Dendritic cell treated with granulocyte-macrophage colony-stimulating factor and Interleukin-4, amounts not matched to agents 40 ng/mL and 50 ng/mL, for 4 days (primary cell): Measurements from ENCODE around the gene MMP20.

Source experiments
- H3K27ac Mint-ChIP-seq: one replicate; pipeline ENCODE4 v1.8.0; 2022; ENCODE audit warnings: mild to moderate bottlenecking, mixed read lengths
- H3K27me3 Mint-ChIP-seq: one replicate; pipeline ENCODE4 v1.8.0; 2022; ENCODE audit warnings: mild to moderate bottlenecking, mixed read lengths
- H3K36me3 Mint-ChIP-seq: one replicate; pipeline ENCODE4 v1.8.0; 2022; ENCODE audit warnings: low read depth, mixed read lengths
- H3K4me1 Mint-ChIP-seq: one replicate; pipeline ENCODE4 v1.8.0; 2022; ENCODE audit warnings: low read depth, mixed read lengths
- H3K4me3 Mint-ChIP-seq: one replicate; pipeline ENCODE4 v1.8.0; 2022; ENCODE audit warnings: mild to moderate bottlenecking, moderate library complexity, mixed read lengths
- H3K9me3 Mint-ChIP-seq: one replicate; pipeline ENCODE4 v1.8.0; 2022; ENCODE audit warnings: mixed read lengths
- intact Hi-C: fragments of 100-400 bp; cut with micrococcal nuclease; formaldehyde crosslinking; loops from one replicate; pipeline ENCODE4 v1.15.0; 2022

The MMP20 gene, protein sequence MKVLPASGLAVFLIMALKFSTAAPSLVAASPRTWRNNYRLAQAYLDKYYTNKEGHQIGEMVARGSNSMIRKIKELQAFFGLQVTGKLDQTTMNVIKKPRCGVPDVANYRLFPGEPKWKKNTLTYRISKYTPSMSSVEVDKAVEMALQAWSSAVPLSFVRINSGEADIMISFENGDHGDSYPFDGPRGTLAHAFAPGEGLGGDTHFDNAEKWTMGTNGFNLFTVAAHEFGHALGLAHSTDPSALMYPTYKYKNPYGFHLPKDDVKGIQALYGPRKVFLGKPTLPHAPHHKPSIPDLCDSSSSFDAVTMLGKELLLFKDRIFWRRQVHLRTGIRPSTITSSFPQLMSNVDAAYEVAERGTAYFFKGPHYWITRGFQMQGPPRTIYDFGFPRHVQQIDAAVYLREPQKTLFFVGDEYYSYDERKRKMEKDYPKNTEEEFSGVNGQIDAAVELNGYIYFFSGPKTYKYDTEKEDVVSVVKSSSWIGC

DNA sequence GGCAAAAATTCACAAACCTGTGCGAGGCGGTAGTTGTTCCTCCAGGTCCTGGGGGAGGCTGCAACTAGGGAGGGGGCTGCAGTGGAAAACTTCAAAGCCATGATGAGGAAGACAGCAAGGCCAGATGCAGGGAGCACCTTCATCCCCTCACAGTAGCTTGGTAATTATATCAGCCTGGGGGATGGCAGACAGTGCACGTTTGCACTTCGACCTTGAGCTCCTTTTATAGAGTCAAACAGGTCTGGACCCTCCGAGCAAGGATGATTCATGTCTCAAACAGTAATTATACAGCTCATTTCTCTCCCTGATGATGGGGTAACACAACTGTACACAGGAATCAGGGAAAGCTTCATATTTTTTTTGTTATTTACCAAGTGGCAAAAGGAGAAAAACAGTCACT is at the start of gene MMP20:
Gene MMP20 (minus strand): TSS at position 156 of the 400 bp plus-strand sequence. CDS start 13 bp downstream, at position 143.
- Mint-ChIP-seq H3K9me3 (no peaks in the 10 kb centered on the region), H3K36me3 (no peaks in the 10 kb centered on the region), H3K27ac (no peak within 1 kb of the TSS), H3K4me1 (no peaks in the 10 kb centered on the region), H3K27me3 (no peaks in the 10 kb centered on the region), H3K4me3 (no peak within 1 kb of the TSS)
- intact Hi-C loops, result no loop called here

DNA sequence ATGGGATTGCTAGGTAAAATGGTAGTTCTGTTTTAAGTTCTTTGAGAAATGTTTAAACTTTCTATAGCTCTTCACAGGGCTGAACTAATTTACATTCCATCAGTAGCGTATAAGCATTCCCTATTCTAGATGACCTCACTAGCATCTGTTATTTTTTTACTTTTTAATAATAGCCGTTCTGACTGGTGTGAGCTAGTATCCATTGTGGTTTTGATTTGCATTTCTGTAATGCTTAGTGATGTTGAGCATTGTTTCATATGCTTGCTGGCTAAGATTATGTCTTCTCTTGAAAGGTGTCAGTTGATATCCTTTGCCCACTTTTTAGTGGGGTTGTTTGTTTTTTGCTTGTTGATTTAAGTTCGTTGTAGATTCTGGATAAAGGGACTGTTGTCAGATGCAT is 44.5 kb upstream of the MMP20 start:
- Mint-ChIP-seq H3K9me3 (no peaks in the 10 kb centered on the region), H3K4me3 (no peak overlapping the region), H3K36me3 (no peaks in the 10 kb centered on the region), H3K4me1 (peaks cover 5% of the 10 kb centered on the region), H3K27me3 (peaks cover 9% of the 10 kb centered on the region), H3K27ac (no peak overlapping the region)
- intact Hi-C loops, result loop anchor here (5.0 to 10.0 kb wide), 3 partner anchors 175 to 382 kb away; no protein-coding TSS in a partner anchor

DNA sequence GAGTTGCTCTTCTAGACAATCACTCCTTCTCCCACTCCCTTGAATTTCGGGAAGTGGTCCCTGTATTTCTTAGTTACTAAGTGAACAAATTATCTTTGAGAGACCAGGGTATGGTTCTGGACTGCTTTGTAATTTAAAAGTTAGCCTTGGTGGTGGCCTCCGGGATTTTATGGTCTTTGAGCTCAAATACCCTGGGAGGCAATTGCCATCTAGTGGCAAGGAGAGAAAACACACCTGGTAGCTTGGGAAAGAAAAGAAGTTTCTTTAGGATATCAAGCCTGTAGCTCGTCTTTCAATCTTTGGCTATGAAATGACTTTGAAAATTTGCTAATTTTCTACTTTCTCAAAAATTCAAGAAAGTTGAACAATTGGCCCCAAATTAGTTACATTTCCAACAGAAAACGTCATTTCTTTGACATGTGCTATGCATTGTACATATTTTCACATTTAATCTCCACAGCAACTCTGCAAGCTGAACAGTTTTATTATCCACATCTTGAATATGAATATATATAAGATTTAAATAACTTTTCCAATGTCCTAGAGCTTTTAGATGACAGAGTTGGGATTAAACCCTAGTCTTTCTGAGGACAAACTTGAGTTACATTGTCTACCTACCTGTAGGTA is 41.3 kb upstream of the MMP20 start:
- H3K27ac Mint-ChIP-seq, result no peak overlapping the region
- H3K4me1 Mint-ChIP-seq, result peaks cover 5% of the 10 kb centered on the region
- no peaks in the 10 kb centered on the region for H3K36me3 Mint-ChIP-seq
- no peaks in the 10 kb centered on the region for H3K9me3 Mint-ChIP-seq
- peaks cover 7% of the 10 kb centered on the region for H3K27me3 Mint-ChIP-seq
- intact Hi-C loops, result loop anchor here (5.0 to 10.0 kb wide), 3 partner anchors 172 to 379 kb away; no protein-coding TSS in a partner anchor
- H3K4me3 Mint-ChIP-seq, result no peak overlapping the region

DNA sequence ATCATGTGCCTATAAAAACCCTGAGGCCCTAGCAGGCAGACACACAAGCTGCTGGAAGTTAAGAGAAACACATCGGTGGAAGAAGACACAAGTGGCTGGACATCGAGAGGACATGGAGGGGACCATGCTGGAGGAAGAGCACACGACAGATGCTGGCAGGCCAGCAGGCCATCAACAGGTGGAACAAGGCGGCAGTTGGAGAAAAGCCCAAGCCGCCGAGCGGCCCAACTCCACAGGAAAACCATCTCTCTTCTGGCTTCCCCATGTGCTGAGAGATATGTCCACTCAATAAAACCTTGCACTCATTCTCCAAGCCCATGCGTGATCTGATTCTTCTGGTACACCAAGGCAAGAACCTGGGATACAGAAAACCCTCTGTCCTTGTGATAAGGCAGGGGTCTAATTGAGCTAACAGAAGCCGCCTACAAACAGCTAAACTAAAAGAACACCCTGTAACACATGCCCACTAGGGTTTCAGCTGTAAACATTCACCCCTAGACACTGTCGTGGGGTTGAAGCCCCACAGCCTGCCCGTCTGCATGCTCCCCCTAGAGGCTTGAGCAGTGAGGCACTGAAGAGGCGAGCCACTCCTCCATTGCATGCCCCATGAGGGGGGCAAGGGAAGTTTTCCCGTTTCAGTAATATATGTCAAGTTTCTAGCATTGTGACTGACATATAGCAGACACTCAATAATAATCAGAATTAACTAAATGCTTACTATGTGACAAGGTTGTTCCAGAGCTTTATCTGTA is 39.0 kb upstream of the MMP20 start:
- Mint-ChIP-seq H3K9me3 (no peaks in the 10 kb centered on the region), H3K4me3 (no peak overlapping the region), H3K27me3 (peaks cover 7% of the 10 kb centered on the region), H3K27ac (no peak overlapping the region), H3K36me3 (no peaks in the 10 kb centered on the region), H3K4me1 (peaks cover 5% of the 10 kb centered on the region)
- intact Hi-C loops, result loop anchor here (10.0 kb wide), 1 partner anchor 169 kb away; no protein-coding TSS in a partner anchor

DNA sequence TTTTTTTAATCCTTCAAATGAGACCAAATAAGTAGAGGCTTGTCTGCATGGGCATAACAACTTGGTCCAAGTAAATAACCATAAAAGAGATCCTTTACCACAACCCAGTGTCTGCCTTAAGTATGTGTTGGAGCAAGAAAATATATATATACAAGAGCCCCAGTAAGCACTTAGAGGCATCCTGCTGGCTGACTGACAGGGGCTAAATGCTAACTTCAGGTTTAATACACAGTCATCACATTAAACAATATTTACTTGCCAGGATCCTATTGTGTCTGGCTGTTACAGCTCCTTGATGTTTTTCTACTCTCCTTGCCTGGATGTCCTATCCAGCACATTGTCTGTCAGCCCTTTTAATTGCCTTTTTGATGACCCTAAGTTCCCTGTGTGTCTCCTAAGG is 37.5 kb upstream of the MMP20 start:
- Mint-ChIP-seq H3K4me1 (peaks cover 5% of the 10 kb centered on the region), H3K27me3 (peaks cover 7% of the 10 kb centered on the region), H3K36me3 (no peaks in the 10 kb centered on the region), H3K4me3 (no peak overlapping the region), H3K9me3 (no peaks in the 10 kb centered on the region), H3K27ac (no peak overlapping the region)
- intact Hi-C loops, result loop anchor here (10.0 kb wide), 1 partner anchor 168 kb away; no protein-coding TSS in a partner anchor

DNA sequence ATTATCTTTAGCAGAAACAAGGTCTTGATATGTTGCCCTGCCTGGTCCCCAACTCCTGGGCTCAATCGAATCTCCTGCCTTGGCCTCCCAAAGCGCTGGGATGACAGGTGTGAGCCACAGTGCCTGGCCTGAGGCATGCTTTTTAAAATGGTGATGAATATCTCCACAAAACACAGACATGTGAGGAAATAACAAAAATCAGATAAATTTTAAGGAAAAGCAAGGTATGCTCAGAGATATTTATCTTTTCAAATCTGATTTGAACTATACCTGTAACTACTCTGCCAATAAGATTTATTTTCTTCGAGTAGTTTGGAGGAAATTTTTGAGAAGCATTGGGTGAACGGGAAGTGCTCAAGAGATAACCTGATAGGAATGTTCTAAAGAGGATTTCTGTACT is 35.9 kb upstream of the MMP20 start:
- H3K27me3 Mint-ChIP-seq, result peaks cover 12% of the 10 kb centered on the region
- no peak overlapping the region for H3K4me3 Mint-ChIP-seq
- intact Hi-C loops, result loop anchor here (10.0 kb wide), 1 partner anchor 166 kb away; no protein-coding TSS in a partner anchor
- peaks cover 3% of the 10 kb centered on the region for H3K4me1 Mint-ChIP-seq
- H3K27ac Mint-ChIP-seq, result no peak overlapping the region
- peaks cover under 1% of the 10 kb centered on the region for H3K9me3 Mint-ChIP-seq
- no peaks in the 10 kb centered on the region for H3K36me3 Mint-ChIP-seq

DNA sequence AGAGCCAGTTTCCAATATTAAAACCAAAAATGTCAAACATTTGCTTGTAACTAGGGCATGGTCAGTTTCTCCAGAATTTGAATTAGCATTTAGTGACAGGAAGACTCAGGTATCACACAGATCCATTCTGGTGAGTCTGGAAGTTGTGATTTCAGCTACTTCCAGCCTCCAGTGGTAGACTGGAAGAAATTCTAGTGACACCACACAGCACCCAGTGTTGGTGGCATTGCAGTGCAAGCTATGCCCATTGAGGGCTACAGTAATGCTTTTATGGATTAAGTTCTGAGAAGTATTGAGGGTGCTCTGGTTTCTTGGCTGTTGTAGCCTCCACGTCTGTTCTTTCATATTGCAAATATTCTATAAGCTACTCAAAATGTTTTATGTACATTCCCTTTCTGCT is 31.4 kb upstream of the MMP20 start:
- Mint-ChIP-seq H3K4me3 (no peak overlapping the region), H3K27ac (no peak overlapping the region), H3K9me3 (peaks cover 9% of the 10 kb centered on the region), H3K27me3 (peaks cover 8% of the 10 kb centered on the region), H3K4me1 (no peaks in the 10 kb centered on the region), H3K36me3 (no peaks in the 10 kb centered on the region)
- intact Hi-C loops, result no loop called here

DNA sequence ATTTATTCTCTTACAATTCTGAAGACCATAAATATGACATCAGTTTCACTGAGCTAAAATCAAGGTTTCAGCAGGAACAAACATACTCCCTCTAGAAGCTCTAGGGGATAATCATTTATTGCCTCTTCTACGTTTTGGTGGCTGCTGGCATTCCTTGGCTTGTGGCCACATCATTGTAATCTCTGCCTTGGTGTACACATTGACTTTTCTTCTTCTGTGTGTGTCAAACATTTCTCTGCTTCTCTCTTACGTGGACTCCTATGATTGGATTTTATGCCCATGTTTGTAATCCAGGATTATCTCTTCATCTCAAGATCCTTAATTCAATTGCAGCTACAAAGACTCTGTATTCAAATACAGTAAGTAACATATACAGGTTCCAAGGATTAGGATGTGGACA is 30.4 kb upstream of the MMP20 start:
- intact Hi-C loops, result no loop called here
- Mint-ChIP-seq H3K4me3 (no peak overlapping the region), H3K27ac (no peak overlapping the region), H3K4me1 (no peaks in the 10 kb centered on the region), H3K9me3 (peaks cover 9% of the 10 kb centered on the region), H3K36me3 (no peaks in the 10 kb centered on the region), H3K27me3 (peaks cover 8% of the 10 kb centered on the region)

DNA sequence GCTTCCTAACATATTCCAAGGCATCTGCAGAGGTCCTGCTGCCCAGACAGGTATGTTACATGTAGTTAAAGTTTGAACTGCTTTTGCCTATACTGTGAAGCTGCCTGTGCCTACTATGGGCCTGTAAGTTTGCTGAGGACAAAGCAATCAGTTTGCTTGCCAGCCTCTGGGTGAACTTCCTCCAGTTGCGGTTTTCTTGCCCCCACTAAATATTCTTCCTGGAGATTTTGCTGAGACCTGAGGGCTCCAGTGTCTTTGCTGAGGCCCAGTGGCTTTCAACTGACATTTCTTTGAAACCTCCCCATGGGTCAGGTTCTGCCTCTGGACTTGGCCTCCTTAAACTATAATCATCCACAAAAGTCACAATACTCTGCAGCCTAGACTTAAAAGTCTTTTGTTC is 29.6 kb upstream of the MMP20 start:
- no peak overlapping the region for H3K27ac Mint-ChIP-seq
- H3K9me3 Mint-ChIP-seq, result peaks cover 9% of the 10 kb centered on the region
- intact Hi-C loops, result no loop called here
- peaks cover 8% of the 10 kb centered on the region for H3K27me3 Mint-ChIP-seq
- no peaks in the 10 kb centered on the region for H3K36me3 Mint-ChIP-seq
- no peak overlapping the region for H3K4me3 Mint-ChIP-seq
- no peaks in the 10 kb centered on the region for H3K4me1 Mint-ChIP-seq

DNA sequence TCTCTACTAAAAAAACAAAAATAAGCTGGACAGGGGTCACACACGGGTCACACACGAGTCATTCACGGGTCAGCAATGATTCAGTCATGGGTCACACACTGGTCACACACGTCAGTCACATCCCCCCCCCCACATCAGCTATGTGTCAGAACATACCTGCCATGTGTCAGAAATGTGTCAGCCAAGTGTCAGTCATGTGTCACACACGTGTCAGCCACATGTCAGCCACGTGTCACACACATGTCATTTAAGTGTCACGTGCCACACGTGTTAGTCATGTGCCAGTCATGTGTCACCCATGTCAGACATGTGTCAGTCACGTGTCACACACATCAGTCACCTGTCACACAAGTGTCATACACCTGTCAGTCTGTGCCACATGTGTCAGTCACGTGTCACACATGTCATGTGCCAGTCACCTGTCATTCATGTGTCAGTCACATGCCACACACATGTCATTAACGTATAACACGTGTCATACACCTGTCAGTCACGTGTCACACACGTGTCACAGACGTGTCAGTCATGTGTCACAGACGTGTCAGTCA is 28.7 kb upstream of the MMP20 start:
- H3K36me3 Mint-ChIP-seq, result no peaks in the 10 kb centered on the region
- H3K4me1 Mint-ChIP-seq, result no peaks in the 10 kb centered on the region
- intact Hi-C loops, result no loop called here
- H3K9me3 Mint-ChIP-seq, result peaks cover 9% of the 10 kb centered on the region
- H3K27me3 Mint-ChIP-seq, result peaks cover 8% of the 10 kb centered on the region
- H3K27ac Mint-ChIP-seq, result no peak overlapping the region
- H3K4me3 Mint-ChIP-seq, result no peak overlapping the region

DNA sequence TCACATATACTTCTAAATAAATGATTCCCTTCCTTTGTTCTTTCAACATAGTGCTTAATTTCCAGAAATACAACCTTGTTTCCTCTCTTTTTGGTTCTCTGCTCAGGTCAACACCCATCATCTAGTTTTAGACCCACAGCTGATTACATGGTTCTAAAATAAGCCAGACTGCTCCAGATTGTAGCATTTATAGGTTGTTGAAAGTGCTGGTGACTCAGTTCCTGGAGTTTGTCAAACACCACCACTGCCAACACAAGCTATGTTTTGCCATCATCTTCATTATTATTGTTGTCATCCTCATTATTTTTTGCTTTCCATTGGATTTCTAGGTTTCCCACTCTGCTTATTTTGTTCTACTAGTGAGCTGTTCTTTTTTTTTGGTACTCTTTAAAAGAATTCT is 22.3 kb upstream of the MMP20 start:
- H3K27ac Mint-ChIP-seq, result no peak overlapping the region
- intact Hi-C loops, result no loop called here
- no peaks in the 10 kb centered on the region for H3K4me1 Mint-ChIP-seq
- no peak overlapping the region for H3K4me3 Mint-ChIP-seq
- H3K9me3 Mint-ChIP-seq, result no peaks in the 10 kb centered on the region
- peaks cover 2% of the 10 kb centered on the region for H3K27me3 Mint-ChIP-seq
- no peaks in the 10 kb centered on the region for H3K36me3 Mint-ChIP-seq

DNA sequence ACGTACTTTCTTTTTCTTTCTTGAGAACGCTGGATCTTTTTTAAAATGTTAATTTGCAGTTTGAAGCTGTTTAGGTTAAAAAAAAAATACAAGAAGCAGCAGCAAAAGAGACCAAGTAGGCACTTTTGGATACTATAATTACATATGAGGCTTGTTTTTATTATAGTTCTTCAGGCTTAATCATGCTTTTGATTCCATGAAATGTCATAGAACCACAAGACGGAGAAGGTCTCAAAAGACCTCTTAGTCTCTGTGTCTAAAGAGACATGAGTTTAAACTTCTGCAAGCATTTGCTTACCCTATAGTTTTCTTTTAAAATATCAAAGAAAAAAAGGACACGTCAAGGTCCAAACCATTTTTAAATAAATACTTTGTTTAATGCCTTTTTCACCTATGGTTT is 18.8 kb upstream of the MMP20 start:
- Mint-ChIP-seq H3K27me3 (peaks cover 1% of the 10 kb centered on the region), H3K27ac (no peak overlapping the region), H3K9me3 (no peaks in the 10 kb centered on the region), H3K4me3 (no peak overlapping the region), H3K4me1 (no peaks in the 10 kb centered on the region), H3K36me3 (no peaks in the 10 kb centered on the region)
- intact Hi-C loops, result no loop called here

DNA sequence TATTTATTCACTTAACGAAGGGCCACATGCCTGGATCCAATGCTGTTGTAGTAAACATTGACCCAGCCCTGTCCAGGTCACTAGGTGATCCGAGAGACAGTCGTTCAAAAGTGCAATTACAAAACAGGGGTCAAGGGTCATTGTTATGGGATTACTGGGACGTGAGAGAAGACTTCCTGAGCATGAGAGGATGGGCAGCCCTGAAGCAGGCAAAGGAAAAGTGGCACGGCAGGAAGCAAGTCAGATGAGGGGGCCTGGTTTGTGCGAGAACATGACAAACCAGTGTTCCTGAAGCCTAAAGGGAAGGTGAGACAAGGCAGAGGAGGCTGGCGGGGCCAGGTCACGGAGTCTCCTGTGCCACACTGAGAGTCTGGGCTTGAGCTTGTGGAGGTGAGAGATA is 15.8 kb upstream of the MMP20 start:
- H3K4me3 Mint-ChIP-seq, result no peak overlapping the region
- H3K27me3 Mint-ChIP-seq, result peaks cover 3% of the 10 kb centered on the region
- intact Hi-C loops, result no loop called here
- no peak overlapping the region for H3K27ac Mint-ChIP-seq
- no peaks in the 10 kb centered on the region for H3K9me3 Mint-ChIP-seq
- H3K36me3 Mint-ChIP-seq, result no peaks in the 10 kb centered on the region
- no peaks in the 10 kb centered on the region for H3K4me1 Mint-ChIP-seq
